Measurements from ENCODE around the gene YWHAB.

Gene YWHAB

GRCh38 chr20:44888226-44889103, 3.0 kb downstream of the YWHAB start:
- Histone ChIP-seq H3K4me3 (ENCODE audit: insufficient read length, low read depth) (no peak overlapping the region), H3K36me3 (ENCODE audit: insufficient read depth, insufficient read length, low read length) (peaks cover 45% of the 10 kb centered on the region), H3K4me1 (ENCODE audit: insufficient read depth, insufficient read length) (peaks cover 2% of the 10 kb centered on the region), H3K9me3 (ENCODE audit: insufficient read depth, low read length) (no peaks in the 10 kb centered on the region), H3K27me3 (ENCODE audit: insufficient read depth, insufficient read length) (no peaks in the 10 kb centered on the region), H3K9ac (ENCODE audit: insufficient read length, low read depth) (no peak overlapping the region)
- no peak for TF ChIP-seq SUZ12 (IDR thresholded peaks at IDR 0.05; ENCODE audit: extremely low read depth, insufficient read depth, insufficient read length)
- no peak for TF ChIP-seq YY1 (IDR thresholded peaks at IDR 0.05; ENCODE audit: insufficient read depth, insufficient read length)
- no peak for TF ChIP-seq ZNF274 (IDR thresholded peaks at IDR 0.05; ENCODE audit: low read depth, low read length)
- DNase-seq (ENCODE audit: low read depth, low spot score), result no peak

- no peak for TF ChIP-seq ZNF274 (IDR thresholded peaks at IDR 0.05; ENCODE audit: low read depth, low read length)
- TF ChIP-seq SUZ12 (IDR thresholded peaks at IDR 0.05; ENCODE audit: extremely low read depth, insufficient read depth, insufficient read length), result no peak
- TF ChIP-seq YY1 (IDR thresholded peaks at IDR 0.05; ENCODE audit: insufficient read depth, insufficient read length), result no peak
- H3K27me3 ChIP-seq (ENCODE audit: insufficient read depth, insufficient read length), result no peaks in the 10 kb centered on the region
- H3K36me3 ChIP-seq (ENCODE audit: insufficient read depth, insufficient read length, low read length), result peaks cover 64% of the 10 kb centered on the region
- H3K9ac ChIP-seq (ENCODE audit: insufficient read length, low read depth), result no peak overlapping the region
- H3K9me3 ChIP-seq (ENCODE audit: insufficient read depth, low read length), result no peaks in the 10 kb centered on the region
- no peak overlapping the region for H3K4me3 ChIP-seq (ENCODE audit: insufficient read length, low read depth)
- no peak for DNase-seq (ENCODE audit: low read depth, low spot score)
- no peaks in the 10 kb centered on the region for H3K4me1 ChIP-seq (ENCODE audit: insufficient read depth, insufficient read length)
These were observed 6.3 kb downstream of the YWHAB start for GRCh38 chr20:44891826-44892225.

GRCh38 chr20:44894959-44895358, 9.5 kb downstream of the YWHAB start:
- Histone ChIP-seq H3K36me3 (ENCODE audit: insufficient read depth, insufficient read length, low read length) (peaks cover 46% of the 10 kb centered on the region), H3K9ac (ENCODE audit: insufficient read length, low read depth) (no peak overlapping the region), H3K9me3 (ENCODE audit: insufficient read depth, low read length) (no peaks in the 10 kb centered on the region), H3K27me3 (ENCODE audit: insufficient read depth, insufficient read length) (no peaks in the 10 kb centered on the region), H3K4me3 (ENCODE audit: insufficient read length, low read depth) (no peak overlapping the region), H3K4me1 (ENCODE audit: insufficient read depth, insufficient read length) (no peaks in the 10 kb centered on the region)
- no peak for TF ChIP-seq YY1 (IDR thresholded peaks at IDR 0.05; ENCODE audit: insufficient read depth, insufficient read length)
- no peak for TF ChIP-seq SUZ12 (IDR thresholded peaks at IDR 0.05; ENCODE audit: extremely low read depth, insufficient read depth, insufficient read length)
- TF ChIP-seq ZNF274 (IDR thresholded peaks at IDR 0.05; ENCODE audit: low read depth, low read length), result no peak
- no peak for DNase-seq (ENCODE audit: low read depth, low spot score)

GRCh38 chr20:44896583-44896982, 11.1 kb downstream of the YWHAB start:
- H3K36me3 ChIP-seq (ENCODE audit: insufficient read depth, insufficient read length, low read length), result peaks cover 55% of the 10 kb centered on the region
- H3K27me3 ChIP-seq (ENCODE audit: insufficient read depth, insufficient read length), result no peaks in the 10 kb centered on the region
- DNase-seq (ENCODE audit: low read depth, low spot score), result no peak
- H3K4me1 ChIP-seq (ENCODE audit: insufficient read depth, insufficient read length), result no peaks in the 10 kb centered on the region
- H3K9me3 ChIP-seq (ENCODE audit: insufficient read depth, low read length), result no peaks in the 10 kb centered on the region
- TF ChIP-seq ZNF274 (IDR thresholded peaks at IDR 0.05; ENCODE audit: low read depth, low read length) (no peak), YY1 (IDR thresholded peaks at IDR 0.05; ENCODE audit: insufficient read depth, insufficient read length) (no peak), SUZ12 (IDR thresholded peaks at IDR 0.05; ENCODE audit: extremely low read depth, insufficient read depth, insufficient read length) (no peak)
- H3K9ac ChIP-seq (ENCODE audit: insufficient read length, low read depth), result no peak overlapping the region
- H3K4me3 ChIP-seq (ENCODE audit: insufficient read length, low read depth), result no peak overlapping the region

- TF ChIP-seq SUZ12 (IDR thresholded peaks at IDR 0.05; ENCODE audit: extremely low read depth, insufficient read depth, insufficient read length), result no peak
- no peak for TF ChIP-seq ZNF274 (IDR thresholded peaks at IDR 0.05; ENCODE audit: low read depth, low read length)
- no peak for TF ChIP-seq YY1 (IDR thresholded peaks at IDR 0.05; ENCODE audit: insufficient read depth, insufficient read length)
- H3K4me3 ChIP-seq (ENCODE audit: insufficient read length, low read depth), result no peak overlapping the region
- DNase-seq (ENCODE audit: low read depth, low spot score), result no peak
- no peak overlapping the region for H3K9ac ChIP-seq (ENCODE audit: insufficient read length, low read depth)
- no peaks in the 10 kb centered on the region for H3K9me3 ChIP-seq (ENCODE audit: insufficient read depth, low read length)
- H3K36me3 ChIP-seq (ENCODE audit: insufficient read depth, insufficient read length, low read length), result peaks cover 56% of the 10 kb centered on the region
- no peaks in the 10 kb centered on the region for H3K4me1 ChIP-seq (ENCODE audit: insufficient read depth, insufficient read length)
- no peaks in the 10 kb centered on the region for H3K27me3 ChIP-seq (ENCODE audit: insufficient read depth, insufficient read length)
These were observed 11.6 kb downstream of the YWHAB start for GRCh38 chr20:44897133-44897532.

- no peak for DNase-seq (ENCODE audit: low read depth, low spot score)
- Histone ChIP-seq H3K9ac (ENCODE audit: insufficient read length, low read depth) (no peak overlapping the region), H3K9me3 (ENCODE audit: insufficient read depth, low read length) (no peaks in the 10 kb centered on the region), H3K36me3 (ENCODE audit: insufficient read depth, insufficient read length, low read length) (peaks cover 71% of the 10 kb centered on the region), H3K4me3 (ENCODE audit: insufficient read length, low read depth) (no peak overlapping the region), H3K27me3 (ENCODE audit: insufficient read depth, insufficient read length) (no peaks in the 10 kb centered on the region), H3K4me1 (ENCODE audit: insufficient read depth, insufficient read length) (no peaks in the 10 kb centered on the region)
- no peak for TF ChIP-seq SUZ12 (IDR thresholded peaks at IDR 0.05; ENCODE audit: extremely low read depth, insufficient read depth, insufficient read length)
- TF ChIP-seq ZNF274 (IDR thresholded peaks at IDR 0.05; ENCODE audit: low read depth, low read length), result no peak
- TF ChIP-seq YY1 (IDR thresholded peaks at IDR 0.05; ENCODE audit: insufficient read depth, insufficient read length), result no peak
These were observed 14.8 kb downstream of the YWHAB start for GRCh38 chr20:44900231-44900854.

- no peak for TF ChIP-seq SUZ12 (IDR thresholded peaks at IDR 0.05; ENCODE audit: extremely low read depth, insufficient read depth, insufficient read length)
- TF ChIP-seq YY1 (IDR thresholded peaks at IDR 0.05; ENCODE audit: insufficient read depth, insufficient read length), result no peak
- no peak for TF ChIP-seq ZNF274 (IDR thresholded peaks at IDR 0.05; ENCODE audit: low read depth, low read length)
- Histone ChIP-seq H3K27me3 (ENCODE audit: insufficient read depth, insufficient read length) (no peaks in the 10 kb centered on the region), H3K36me3 (ENCODE audit: insufficient read depth, insufficient read length, low read length) (peaks cover 81% of the 10 kb centered on the region), H3K4me1 (ENCODE audit: insufficient read depth, insufficient read length) (no peaks in the 10 kb centered on the region), H3K4me3 (ENCODE audit: insufficient read length, low read depth) (no peak overlapping the region), H3K9me3 (ENCODE audit: insufficient read depth, low read length) (no peaks in the 10 kb centered on the region), H3K9ac (ENCODE audit: insufficient read length, low read depth) (no peak overlapping the region)
- DNase-seq (ENCODE audit: low read depth, low spot score), result no peak
These were observed 16.5 kb downstream of the YWHAB start for GRCh38 chr20:44901974-44902373.
